Thyroid gland (tissue), 4 donors: Measurements from ENCODE around the gene DDX49.
"Not testable (repeated sequence)": the region's sequence is repeated elsewhere in the genome, so short reads cannot be mapped to it uniquely, and the experiment has no call there.

ENCODE experiments used
- CTCF ChIP-seq, 6 experiments: fragments of 200-600 bp in 3 of 6; fragments of 450-650 bp in 3 of 6; sonication (generic) in 3 of 6; IDR thresholded peaks; one replicate each; pipeline ENCODE4 v1.5.1; 2016 to 2019; ENCODE audit warnings: antibody characterized with exemption in 6 of 6, mild to moderate bottlenecking in 2 of 6, inconsistent platforms in 1 of 6, moderate library complexity in 1 of 6
- POLR2A ChIP-seq, 2 donors: fragments of 450-650 bp; IDR thresholded peaks; one replicate each; pipeline ENCODE4 v1.6.1; 2017; ENCODE audit warnings: antibody characterized with exemption in 2 of 2, mild to moderate bottlenecking in 2 of 2, moderate library complexity in 1 of 2

- not testable (repeated sequence) for TF ChIP-seq POLR2A, CTCF (IDR thresholded peaks at IDR 0.05)
Observed at GRCh38 chr19:18902519-18902918, 17.0 kb upstream of the DDX49 start.
